ENCODE measurements around the gene UQCC2.

UQCC2 gene

GRCh38 chr6:33727126-33727525, 15.6 kb upstream of the UQCC2 start:
- no peaks in the 10 kb centered on the region for H3K4me1 ChIP-seq (ENCODE audit: insufficient read depth, low read length)
- H3K36me3 ChIP-seq (ENCODE audit: insufficient read depth, low read length): no peaks in the 10 kb centered on the region
- no peaks in the 10 kb centered on the region for H3K9me3 ChIP-seq (ENCODE audit: low read length)
- H3K4me3 ChIP-seq (ENCODE audit: low read length): no peak overlapping the region
- H2AFZ ChIP-seq (ENCODE audit: low read depth, low read length): no peak overlapping the region
- H3K27me3 ChIP-seq (ENCODE audit: insufficient read depth, low read length): peaks cover 17% of the 10 kb centered on the region

- Histone ChIP-seq H3K4me3 (ENCODE audit: low read length) (no peak overlapping the region), H3K27me3 (ENCODE audit: insufficient read depth, low read length) (peaks cover 19% of the 10 kb centered on the region), H3K9me3 (ENCODE audit: low read length) (no peaks in the 10 kb centered on the region), H3K4me1 (ENCODE audit: insufficient read depth, low read length) (no peaks in the 10 kb centered on the region), H3K36me3 (ENCODE audit: insufficient read depth, low read length) (no peaks in the 10 kb centered on the region), H2AFZ (ENCODE audit: low read depth, low read length) (no peak overlapping the region)
These were observed 15.2 kb upstream of the UQCC2 start for GRCh38 chr6:33726696-33727095.

DNA sequence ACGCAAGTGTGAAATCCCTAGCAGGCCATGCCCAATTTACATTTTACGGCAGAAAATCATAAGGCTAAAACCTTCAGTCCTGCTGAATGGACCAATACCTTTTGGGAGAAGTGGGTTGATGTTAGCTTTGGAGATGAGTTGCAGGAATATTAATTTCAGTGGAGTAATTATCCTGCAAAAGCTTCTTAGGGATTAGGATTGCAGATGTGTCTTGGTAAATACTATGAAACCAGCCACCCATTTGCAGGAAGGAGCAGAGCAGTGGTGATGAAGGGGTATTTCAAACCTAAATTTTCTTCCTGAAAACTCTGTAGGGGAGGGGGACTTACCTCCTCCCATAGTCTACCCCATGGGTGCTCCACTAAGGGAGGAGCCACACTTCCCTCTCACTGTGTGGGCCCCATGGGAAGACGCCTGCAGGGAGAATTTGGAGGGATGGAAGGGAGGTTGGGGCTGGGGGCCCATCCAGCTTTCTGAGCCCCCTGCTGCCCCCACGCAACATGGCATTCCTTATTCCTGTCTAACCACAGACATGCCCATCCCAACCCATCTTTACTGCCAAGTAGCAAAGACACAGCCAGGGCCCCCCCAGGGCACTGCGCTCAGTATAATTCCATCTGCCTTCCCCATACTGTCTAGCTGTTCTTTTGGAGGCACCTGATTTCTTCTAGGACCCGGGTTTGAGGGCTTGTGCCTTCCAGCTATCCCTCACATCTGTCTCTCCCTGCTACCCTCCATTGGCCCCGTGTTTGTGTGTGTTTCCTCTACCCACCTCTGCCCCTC, 14.6 kb upstream of the UQCC2 start:
- H3K4me3 ChIP-seq (ENCODE audit: low read length): no peak overlapping the region

GRCh38 chr6:33725222-33725621, 13.7 kb upstream of the UQCC2 start:
- no peak overlapping the region for H2AFZ ChIP-seq (ENCODE audit: low read depth, low read length)
- H3K9me3 ChIP-seq (ENCODE audit: low read length): no peaks in the 10 kb centered on the region

More for the DNA sequence above, 14.6 kb upstream of the UQCC2 start:
- Histone ChIP-seq H3K36me3 (ENCODE audit: insufficient read depth, low read length) (no peaks in the 10 kb centered on the region), H2AFZ (ENCODE audit: low read depth, low read length) (no peak overlapping the region), H3K9me3 (ENCODE audit: low read length) (no peaks in the 10 kb centered on the region), H3K4me1 (ENCODE audit: insufficient read depth, low read length) (no peaks in the 10 kb centered on the region), H3K27me3 (ENCODE audit: insufficient read depth, low read length) (peaks cover 22% of the 10 kb centered on the region)

GRCh38 chr6:33724102-33725023, 12.9 kb upstream of the UQCC2 start:
- Histone ChIP-seq H2AFZ (ENCODE audit: low read depth, low read length) (no peak overlapping the region), H3K36me3 (ENCODE audit: insufficient read depth, low read length) (no peaks in the 10 kb centered on the region), H3K27me3 (ENCODE audit: insufficient read depth, low read length) (peaks cover 30% of the 10 kb centered on the region), H3K9me3 (ENCODE audit: low read length) (no peaks in the 10 kb centered on the region), H3K4me1 (ENCODE audit: insufficient read depth, low read length) (no peaks in the 10 kb centered on the region), H3K4me3 (ENCODE audit: low read length) (no peak overlapping the region)

More at GRCh38 chr6:33725222-33725621, 13.7 kb upstream of the UQCC2 start:
- Histone ChIP-seq H3K4me1 (ENCODE audit: insufficient read depth, low read length) (no peaks in the 10 kb centered on the region), H3K27me3 (ENCODE audit: insufficient read depth, low read length) (peaks cover 26% of the 10 kb centered on the region), H3K4me3 (ENCODE audit: low read length) (no peak overlapping the region), H3K36me3 (ENCODE audit: insufficient read depth, low read length) (no peaks in the 10 kb centered on the region)

GRCh38 chr6:33723371-33724085, 12.0 kb upstream of the UQCC2 start:
- H3K4me3 ChIP-seq (ENCODE audit: low read length): no peak overlapping the region
- H3K9me3 ChIP-seq (ENCODE audit: low read length): no peaks in the 10 kb centered on the region
- no peaks in the 10 kb centered on the region for H3K36me3 ChIP-seq (ENCODE audit: insufficient read depth, low read length)
- H3K4me1 ChIP-seq (ENCODE audit: insufficient read depth, low read length): no peaks in the 10 kb centered on the region
- H3K27me3 ChIP-seq (ENCODE audit: insufficient read depth, low read length): peaks cover 30% of the 10 kb centered on the region
- no peak overlapping the region for H2AFZ ChIP-seq (ENCODE audit: low read depth, low read length)

GRCh38 chr6:33722103-33722623, 10.7 kb upstream of the UQCC2 start:
- Histone ChIP-seq H2AFZ (ENCODE audit: low read depth, low read length) (no peak overlapping the region), H3K36me3 (ENCODE audit: insufficient read depth, low read length) (no peaks in the 10 kb centered on the region), H3K9me3 (ENCODE audit: low read length) (no peaks in the 10 kb centered on the region), H3K27me3 (ENCODE audit: insufficient read depth, low read length) (peaks cover 27% of the 10 kb centered on the region), H3K4me1 (ENCODE audit: insufficient read depth, low read length) (no peaks in the 10 kb centered on the region), H3K4me3 (ENCODE audit: low read length) (no peak overlapping the region)

- Histone ChIP-seq H3K4me1 (ENCODE audit: insufficient read depth, low read length) (no peaks in the 10 kb centered on the region), H2AFZ (ENCODE audit: low read depth, low read length) (no peak overlapping the region), H3K36me3 (ENCODE audit: insufficient read depth, low read length) (no peaks in the 10 kb centered on the region), H3K9me3 (ENCODE audit: low read length) (no peaks in the 10 kb centered on the region), H3K27me3 (ENCODE audit: insufficient read depth, low read length) (peaks cover 27% of the 10 kb centered on the region), H3K4me3 (ENCODE audit: low read length) (no peak overlapping the region)
These were observed 10.0 kb upstream of the UQCC2 start for GRCh38 chr6:33721508-33721907.

- H3K4me1 ChIP-seq (ENCODE audit: insufficient read depth, low read length): no peaks in the 10 kb centered on the region
- H3K4me3 ChIP-seq (ENCODE audit: low read length): no peak overlapping the region
- peaks cover 27% of the 10 kb centered on the region for H3K27me3 ChIP-seq (ENCODE audit: insufficient read depth, low read length)
- no peaks in the 10 kb centered on the region for H3K9me3 ChIP-seq (ENCODE audit: low read length)
- H3K36me3 ChIP-seq (ENCODE audit: insufficient read depth, low read length): no peaks in the 10 kb centered on the region
- no peak overlapping the region for H2AFZ ChIP-seq (ENCODE audit: low read depth, low read length)
These were observed 9.5 kb upstream of the UQCC2 start for GRCh38 chr6:33720998-33721397.

GRCh38 chr6:33719326-33719987, 8.0 kb upstream of the UQCC2 start:
- H3K27me3 ChIP-seq (ENCODE audit: insufficient read depth, low read length): peaks cover 27% of the 10 kb centered on the region
- no peaks in the 10 kb centered on the region for H3K4me1 ChIP-seq (ENCODE audit: insufficient read depth, low read length)
- no peaks in the 10 kb centered on the region for H3K9me3 ChIP-seq (ENCODE audit: low read length)
- no peaks in the 10 kb centered on the region for H3K36me3 ChIP-seq (ENCODE audit: insufficient read depth, low read length)
- no peak overlapping the region for H2AFZ ChIP-seq (ENCODE audit: low read depth, low read length)
- no peak overlapping the region for H3K4me3 ChIP-seq (ENCODE audit: low read length)

DNA sequence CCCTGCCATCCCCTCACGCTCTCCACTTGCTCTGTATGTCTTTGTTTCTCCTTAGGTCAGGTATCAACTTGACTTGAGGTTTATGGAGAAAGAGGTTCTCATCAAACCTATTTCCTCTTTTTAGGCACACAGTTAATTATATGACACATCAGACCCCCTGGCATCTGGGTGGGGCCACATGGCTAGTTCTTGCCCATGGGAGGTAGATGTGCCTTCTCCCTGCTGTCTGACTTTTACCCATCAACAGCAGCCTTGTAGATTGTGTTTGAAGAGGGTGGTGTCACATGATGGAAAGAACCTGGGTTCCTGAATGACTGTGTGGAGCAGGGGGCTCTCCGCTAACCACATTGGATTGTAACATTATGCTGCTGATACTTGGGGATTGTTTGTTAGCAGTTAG, 7.2 kb upstream of the UQCC2 start:
- Histone ChIP-seq H3K4me1 (ENCODE audit: insufficient read depth, low read length) (no peaks in the 10 kb centered on the region), H3K27me3 (ENCODE audit: insufficient read depth, low read length) (peaks cover 23% of the 10 kb centered on the region), H3K36me3 (ENCODE audit: insufficient read depth, low read length) (no peaks in the 10 kb centered on the region), H2AFZ (ENCODE audit: low read depth, low read length) (no peak overlapping the region), H3K9me3 (ENCODE audit: low read length) (no peaks in the 10 kb centered on the region), H3K4me3 (ENCODE audit: low read length) (no peak overlapping the region)

DNA sequence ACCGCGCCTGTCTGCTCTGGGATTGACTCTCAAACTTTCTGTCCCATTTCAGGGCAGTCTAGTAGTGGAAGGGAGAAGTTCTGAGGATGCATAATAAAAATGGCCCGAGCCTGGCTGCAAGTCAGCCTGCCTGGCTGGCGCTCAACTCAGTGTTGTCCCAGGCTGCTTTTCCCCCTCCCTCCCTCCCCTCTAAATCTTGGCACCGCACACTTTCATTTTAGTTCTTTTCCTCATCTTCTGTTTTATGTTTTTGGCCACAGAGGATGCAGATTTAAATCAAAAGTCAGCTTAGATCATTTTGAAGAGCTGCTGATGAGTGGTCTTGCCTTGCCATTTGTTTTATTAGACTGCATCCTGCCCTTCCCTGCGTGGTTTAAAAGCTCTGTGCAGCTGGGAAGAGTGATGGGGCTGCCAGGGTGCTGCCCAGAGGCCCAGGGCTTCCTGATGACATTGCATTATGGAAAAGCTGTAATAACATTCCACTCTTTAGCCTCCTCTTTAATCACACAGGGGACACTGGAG, 6.5 kb upstream of the UQCC2 start:
- no peaks in the 10 kb centered on the region for H3K36me3 ChIP-seq (ENCODE audit: insufficient read depth, low read length)
- H3K4me1 ChIP-seq (ENCODE audit: insufficient read depth, low read length): no peaks in the 10 kb centered on the region
- H3K9me3 ChIP-seq (ENCODE audit: low read length): no peaks in the 10 kb centered on the region
- no peak overlapping the region for H3K4me3 ChIP-seq (ENCODE audit: low read length)
- H2AFZ ChIP-seq (ENCODE audit: low read depth, low read length): no peak overlapping the region
- peaks cover 20% of the 10 kb centered on the region for H3K27me3 ChIP-seq (ENCODE audit: insufficient read depth, low read length)

All from neuron (in vitro differentiated cells).